B cell (primary cell): ENCODE measurements around the gene CR2. TPM values are rescaled to one million over a fixed set of nuclear protein-coding genes. Genes with fewer than 3 reads are reported as not detected.

ENCODE experiments used
- ATAC-seq: fragments of 200-7000 bp; cut with Tn5 transposase; one replicate; pipeline ENCODE4 v1.10.0; 2021; ENCODE audit warnings: low read depth, mild to moderate bottlenecking, moderate number of reproducible peaks, moderate library complexity
- CTCF ChIA-PET: fragments of 350-600 bp; sonication (Branson Sonifier 250); formaldehyde crosslinking; loops from one replicate; lab custom pipeline; 2021; ENCODE audit warnings: antibody characterized with exemption, inconsistent platforms; lab: Charles Lee
- POLR2A ChIA-PET: fragments of 350-600 bp; sonication (Branson Sonifier 250); formaldehyde crosslinking; loops from one replicate; lab custom pipeline; 2021; ENCODE audit warnings: antibody characterized with exemption; lab: Charles Lee
- DNase-seq: peaks from one replicate; pipeline ENCODE4 v3.0.0; 2013
- H2AFZ ChIP-seq: 2 replicates; pipeline ENCODE4 v1.6.1; 2012; ENCODE audit warnings: mild to moderate bottlenecking, low read depth, low read length; ENCODE audit not compliant: insufficient read depth, poor library complexity, severe bottlenecking
- H3K27ac ChIP-seq, 2 donors: 1 replicate in 1 of 2; 2 replicates in 1 of 2; pipeline ENCODE4 v1.5.1; 2012 to 2013; ENCODE audit warnings: low read length in 2 of 2, mild to moderate bottlenecking in 2 of 2, moderate library complexity in 1 of 2
- H3K27me3 ChIP-seq, 4 experiments: fragments of 200-600 bp in 1 of 4; sonication (generic) in 1 of 4; replicated peaks in 1 of 4; 1 replicate in 2 of 4; 2 replicates in 2 of 4; pipeline versions ENCODE4 v1.6.1 to v1.7.0; 2013 to 2016; ENCODE audit warnings: low read length in 3 of 4, mild to moderate bottlenecking in 2 of 4, mixed read lengths in 1 of 4, moderate library complexity in 1 of 4; ENCODE audit not compliant: insufficient read depth in 4 of 4, control insufficient read depth in 3 of 4; ENCODE audit errors: control extremely low read depth in 1 of 4
- H3K36me3 ChIP-seq, 2 experiments: replicated peaks in 1 of 2; 1 replicate in 1 of 2; 2 replicates in 1 of 2; pipeline versions ENCODE4 v1.6.1 to v1.7.1; 2013; ENCODE audit warnings: low read length in 1 of 2; ENCODE audit not compliant: insufficient read depth in 2 of 2, control insufficient read depth in 1 of 2; ENCODE audit errors: control extremely low read depth in 1 of 2, extremely low read depth in 1 of 2
- H3K4me1 ChIP-seq, 2 donors: fragments of 200-600 bp in 1 of 2; sonication (generic) in 1 of 2; 1 replicate in 1 of 2; 2 replicates in 1 of 2; pipeline versions ENCODE4 v1.5.1 to v1.6.1; 2013 to 2017; ENCODE audit warnings: low read length in 2 of 2; ENCODE audit not compliant: control insufficient read depth in 2 of 2, insufficient read depth in 2 of 2
- H3K4me2 ChIP-seq: replicated peaks from 2 replicates; pipeline ENCODE3; 2012; ENCODE audit warnings: mild to moderate bottlenecking, low read depth, low read length; ENCODE audit not compliant: poor library complexity, severe bottlenecking
- H3K4me3 ChIP-seq, 5 experiments: fragments of 200-600 bp in 1 of 5; sonication (generic) in 1 of 5; 1 replicate in 3 of 5; 2 replicates in 2 of 5; pipeline versions ENCODE4 v1.5.1 to v1.7.0; 2011 to 2016; ENCODE audit warnings: low read length in 4 of 5, mild to moderate bottlenecking in 4 of 5, low read depth in 2 of 5, control low read depth in 1 of 5, moderate library complexity in 1 of 5; ENCODE audit not compliant: insufficient read depth in 1 of 5; ENCODE audit errors: control extremely low read depth in 1 of 5, extremely low read depth in 1 of 5
- H3K79me2 ChIP-seq: fragments of 200-600 bp; sonication (generic); one replicate; pipeline ENCODE4 v1.6.0; 2016; ENCODE audit warnings: low read length; ENCODE audit not compliant: control insufficient read depth, insufficient read depth
- H3K9ac ChIP-seq: fragments of 200-600 bp; sonication (generic); 2 replicates; pipeline ENCODE4 v1.6.1; 2017; ENCODE audit warnings: mild to moderate bottlenecking, low read length, moderate library complexity
- H3K9me3 ChIP-seq, 3 donors: one replicate each; pipeline versions ENCODE4 v1.6.1 to v1.7.1; 2013; ENCODE audit warnings: low read length in 2 of 3; ENCODE audit not compliant: control insufficient read depth in 2 of 3, insufficient read depth in 1 of 3; ENCODE audit errors: control extremely low read depth in 1 of 3
- H4K20me1 ChIP-seq: 2 replicates; pipeline ENCODE4 v1.6.0; 2012; ENCODE audit warnings: mild to moderate bottlenecking, low read length; ENCODE audit not compliant: insufficient read depth, control insufficient read depth, poor library complexity, severe bottlenecking
- H3K27ac Mint-ChIP-seq: one replicate; pipeline ENCODE4 v1.8.0; 2021; ENCODE audit warnings: mixed read lengths
- H3K27me3 Mint-ChIP-seq: one replicate; pipeline ENCODE4 v1.8.0; 2021; ENCODE audit warnings: mixed read lengths
- H3K4me1 Mint-ChIP-seq: one replicate; pipeline ENCODE4 v1.8.0; 2021; ENCODE audit warnings: mixed read lengths
- H3K4me3 Mint-ChIP-seq: one replicate; pipeline ENCODE4 v1.8.0; 2021; ENCODE audit warnings: mixed read lengths
- H3K9me3 Mint-ChIP-seq: one replicate; pipeline ENCODE4 v1.8.0; 2022; ENCODE audit warnings: mixed read lengths; ENCODE audit not compliant: insufficient read depth
- CTCF ChIP-seq: fragments of 200-600 bp; IDR thresholded peaks from one replicate; pipeline ENCODE4 v1.8.0; 2022; ENCODE audit warnings: antibody characterized with exemption, mild to moderate bottlenecking
- EZH2 ChIP-seq: IDR thresholded peaks from 2 replicates; pipeline ENCODE4 v1.6.1; 2012; ENCODE audit warnings: borderline replicate concordance, low read depth, mild to moderate bottlenecking, moderate library complexity, low read length; ENCODE audit not compliant: insufficient read depth, poor library complexity, severe bottlenecking
- WGBS: methylation state at CpG from one replicate; pipeline ENCODE4 v1.1.5; 2013; ENCODE audit warnings: missing lambda C conversion rate; ENCODE audit not compliant: insufficient coverage; 5-methylcytosine and 5-hydroxymethylcytosine counted together
- intact Hi-C: fragments of 100-400 bp; cut with micrococcal nuclease; formaldehyde crosslinking; loops from one replicate; pipeline ENCODE4 v1.10.0; 2022
- polyA plus RNA-seq: library from polyadenylated mRNA; depleted of rRNA; stranded (reverse); fragments of >200 nt; gene quantifications from 2 replicates; pipeline ENCODE4 v1.2.3, GENCODE V29; 2012
- total RNA-seq, 2 donors: library from RNA; stranded (reverse); fragments of 120-200 nt in 1 of 2; gene quantifications; 1 replicate in 1 of 2; 2 replicates in 1 of 2; pipeline versions ENCODE4 v1.2.3 to v1.2.4, GENCODE V29; 2013 to 2022

CR2 gene
- total and polyA plus RNA-seq, 2 donors (not counting 1 experiment from before 2014, with no cell fraction given) = 26.0 to 30.5 TPM

- Mint-ChIP-seq H3K4me1 (peaks cover 41% of the 10 kb centered on the region), H3K4me3 (peak overlapping the region; percentile 98), H3K27me3 (no peaks in the 10 kb centered on the region), H3K27ac (peak overlapping the region; percentile 96), H3K9me3 (no peaks in the 10 kb centered on the region)
- Histone ChIP-seq H3K27ac (peak overlapping the region in 1 of 2 donors; percentile 62), H3K4me3 (peak overlapping the region in 4 of 5 experiments; percentile 54 to 87 (median 72)), H3K4me2 (peak overlapping the region; percentile 76), H2AFZ (no peak overlapping the region), H4K20me1 (peaks cover 5% of the 10 kb centered on the region), H3K9me3 (no peaks in the 10 kb centered on the region), H3K27me3 (no peaks in the 10 kb centered on the region), H3K4me1 (peaks cover 39 to 45% of the 10 kb centered on the region in 2 donors), H3K36me3 (peaks cover 0 to 6% of the 10 kb centered on the region in 2 experiments), H3K79me2 (peaks cover 57% of the 10 kb centered on the region), H3K9ac (peak overlapping the region; percentile 73)
- no CpG with 5 or more reads among the region's 5 CpGs for WGBS
- CTCF ChIA-PET = interaction anchor here (0.6 to 6.7 kb wide), 16 partner anchors 13 to 725 kb away, joined by 3 to 209 read pairs (median 16); partner anchors contain the start of genes C4BPB, CD55, CR2 and IL10
- no peak for ATAC-seq
- POLR2A ChIA-PET = interaction anchor here (0.6 to 2.4 kb wide), 4 partner anchors 38 to 176 kb away, joined by 3 to 7 read pairs (median 4); partner anchors contain the start of genes CD55 and CR2
- peak; percentile 34 for DNase-seq
- intact Hi-C loops = loop anchor here (2.0 to 5.0 kb wide), 4 partner anchors 83 to 576 kb away; partner anchors contain the start of genes CD55 and FCMR
- TF ChIP-seq CTCF (no peak), EZH2 (no peak)
These were observed 43.8 kb downstream of the CR2 start for GRCh38 chr1:207497941-207498340.

GRCh38 chr1:207499573-207499972, 45.4 kb downstream of the CR2 start:
- Mint-ChIP-seq H3K4me1 (peaks cover 42% of the 10 kb centered on the region), H3K27me3 (no peaks in the 10 kb centered on the region), H3K9me3 (no peaks in the 10 kb centered on the region), H3K4me3 (no peak overlapping the region), H3K27ac (peak overlapping the region; percentile 60)
- no peaks in the 10 kb centered on the region for H3K9me3 ChIP-seq
- CTCF ChIA-PET = interaction anchor here (0.7 to 6.7 kb wide), 50 partner anchors 10 to 774 kb away, joined by 3 to 209 read pairs (median 5); partner anchors contain the start of genes C4BPA, C4BPB, CD55 and CR2
- no peak overlapping the region for H2AFZ ChIP-seq
- intact Hi-C loops = loop anchor here (1.0 to 5.0 kb wide), 10 partner anchors 45 to 577 kb away; partner anchors contain the start of genes CD55, CR2 and FCMR
- peaks cover 11% of the 10 kb centered on the region for H4K20me1 ChIP-seq
- DNase-seq (peak; percentile 87), ATAC-seq (peak; percentile 60)
- H3K4me2 ChIP-seq = no peak overlapping the region
- peaks cover 0 to 8% of the 10 kb centered on the region in 2 experiments for H3K36me3 ChIP-seq
- no CpG with 5 or more reads among the region's 4 CpGs for WGBS
- no peaks in the 10 kb centered on the region for H3K27me3 ChIP-seq
- no peak overlapping the region for H3K9ac ChIP-seq
- POLR2A ChIA-PET = interaction anchor here (1.0 to 2.4 kb wide), 4 partner anchors 45 to 447 kb away, joined by 3 to 7 read pairs (median 5); partner anchors contain the start of genes CD55, CR2 and PFKFB2
- TF ChIP-seq CTCF (peak; percentile 96), EZH2 (no peak)
- peaks cover 26 to 31% of the 10 kb centered on the region in 2 donors for H3K4me1 ChIP-seq
- H3K27ac ChIP-seq = no peak overlapping the region
- H3K79me2 ChIP-seq = peaks cover 70% of the 10 kb centered on the region
- H3K4me3 ChIP-seq = no peak overlapping the region
